ENCODE results near the gene EDA.
"Not testable (repeated sequence)": the region's sequence is repeated elsewhere in the genome, so short reads cannot be mapped to it uniquely, and the experiment has no call there.

Gene EDA

GRCh38 chrX:69961365-69962072, 345.6 kb downstream of the EDA start:
- no peak for DNase-seq

GRCh38 chrX:69968950-69969349, 353.0 kb downstream of the EDA start:
- DNase-seq: no peak

- no peak for DNase-seq
Measured at GRCh38 chrX:69969460-69969859, 353.5 kb downstream of the EDA start.

- DNase-seq: no peak
Measured at GRCh38 chrX:69987691-69988090, 371.8 kb downstream of the EDA start.

GRCh38 chrX:69988955-69989394, 373.1 kb downstream of the EDA start:
- no peak for DNase-seq

- no peak for DNase-seq
Measured at GRCh38 chrX:69991685-69992084, 375.8 kb downstream of the EDA start.

- DNase-seq: no peak
Measured at GRCh38 chrX:69993494-69993893, 377.6 kb downstream of the EDA start.

GRCh38 chrX:69995362-69996112, 379.6 kb downstream of the EDA start:
- no peak for DNase-seq

GRCh38 chrX:69996113-69996468, 380.2 kb downstream of the EDA start:
- DNase-seq: no peak

GRCh38 chrX:69998299-69998698, 382.4 kb downstream of the EDA start:
- DNase-seq: not testable (repeated sequence)

- no peak for DNase-seq
Measured at GRCh38 chrX:70001269-70001668, 385.4 kb downstream of the EDA start.

GRCh38 chrX:70001708-70002341, 385.9 kb downstream of the EDA start:
- no peak for DNase-seq

- DNase-seq: no peak
Measured at GRCh38 chrX:70007946-70008345, 392.0 kb downstream of the EDA start.

- DNase-seq: no peak
Measured at GRCh38 chrX:70009049-70009448, 393.1 kb downstream of the EDA start.

GRCh38 chrX:70009970-70010369, 394.1 kb downstream of the EDA start:
- DNase-seq: no peak

- no peak for DNase-seq
Measured at GRCh38 chrX:70012756-70013155, 396.8 kb downstream of the EDA start.

- no peak for DNase-seq
Measured at GRCh38 chrX:70013466-70014381, 397.8 kb downstream of the EDA start.

GRCh38 chrX:70016513-70016912, 400.6 kb downstream of the EDA start:
- DNase-seq: no peak

GRCh38 chrX:70022616-70023015, 406.7 kb downstream of the EDA start:
- no peak for DNase-seq

GRCh38 chrX:70025464-70025863, 409.6 kb downstream of the EDA start:
- no peak for DNase-seq

GRCh38 chrX:70026112-70026850, 410.4 kb downstream of the EDA start:
- no peak for DNase-seq

- no peak for DNase-seq
Measured at GRCh38 chrX:70026851-70027200, 410.9 kb downstream of the EDA start.

Measured in NCI-H2227 treated with DMSO at 0.1 percent for 48 hours (cell line).